ELR (cell line): ENCODE results near the gene RRBP1.

Experiments
- DNase-seq: peaks from one replicate; pipeline ENCODE4 v3.0.0-alpha.2; 2015; ENCODE audit warnings: low read depth

RRBP1 gene

GRCh38 chr20:17621229-17621968 is 60.6 kb downstream of the RRBP1 start:
- no peak for DNase-seq

GRCh38 chr20:17620371-17621228 is 61.4 kb downstream of the RRBP1 start:
- DNase-seq = no peak

- no peak for DNase-seq
Observed at GRCh38 chr20:17619351-17620093, 62.5 kb downstream of the RRBP1 start.

GRCh38 chr20:17618673-17619013 is 63.4 kb downstream of the RRBP1 start:
- no peak for DNase-seq

- no peak for DNase-seq
Observed at GRCh38 chr20:17617868-17618672, 64.0 kb downstream of the RRBP1 start.

GRCh38 chr20:17617212-17617867 is 64.7 kb downstream of the RRBP1 start:
- DNase-seq = peak; percentile 53

GRCh38 chr20:17616480-17617211 is 65.4 kb downstream of the RRBP1 start:
- DNase-seq = no peak

- DNase-seq = no peak
Observed at GRCh38 chr20:17615645-17616479, 66.2 kb downstream of the RRBP1 start.

- no peak for DNase-seq
Observed at GRCh38 chr20:17614812-17615644, 67.0 kb downstream of the RRBP1 start.

GRCh38 chr20:17614176-17614811 is 67.7 kb downstream of the RRBP1 start:
- no peak for DNase-seq

GRCh38 chr20:17613328-17614175 is 68.5 kb downstream of the RRBP1 start:
- DNase-seq = no peak

- DNase-seq = no peak
Observed at GRCh38 chr20:17612992-17613327, 69.1 kb downstream of the RRBP1 start.

- peak; percentile 71 for DNase-seq
Observed at GRCh38 chr20:17612287-17612991, 69.6 kb downstream of the RRBP1 start.

- peak; percentile 51 for DNase-seq
Observed at GRCh38 chr20:17611540-17612286, 70.3 kb downstream of the RRBP1 start.

GRCh38 chr20:17611290-17611539 is 70.8 kb downstream of the RRBP1 start:
- no peak for DNase-seq

- no peak for DNase-seq
Observed at GRCh38 chr20:17610566-17611289, 71.3 kb downstream of the RRBP1 start.
